Endometrial microvascular endothelial cells (primary cell): ENCODE measurements around the gene MAP3K7CL. TPM values are rescaled to one million over a fixed set of nuclear protein-coding genes. Genes with fewer than 3 reads are reported as not detected.

ENCODE experiments used
- in situ Hi-C: cut with HindIII; loops from 2 replicates; pipeline ENCODE4 v1.10.0; 2017; ENCODE audit warnings: low sequenced_read_pairs, low pct_unique_long_range_greater_than_20kb; ENCODE audit errors: inconsistent ontology term
- total RNA-seq: library from RNA; depleted of rRNA; stranded (reverse); fragments of >200 nt; gene quantifications from one replicate; pipeline ENCODE4 v1.2.3, GENCODE V29; 2015; ENCODE audit errors: inconsistent ontology term

The MAP3K7CL gene
- total RNA-seq, 1 donor from 2014 or later: 6.8 TPM

DNA sequence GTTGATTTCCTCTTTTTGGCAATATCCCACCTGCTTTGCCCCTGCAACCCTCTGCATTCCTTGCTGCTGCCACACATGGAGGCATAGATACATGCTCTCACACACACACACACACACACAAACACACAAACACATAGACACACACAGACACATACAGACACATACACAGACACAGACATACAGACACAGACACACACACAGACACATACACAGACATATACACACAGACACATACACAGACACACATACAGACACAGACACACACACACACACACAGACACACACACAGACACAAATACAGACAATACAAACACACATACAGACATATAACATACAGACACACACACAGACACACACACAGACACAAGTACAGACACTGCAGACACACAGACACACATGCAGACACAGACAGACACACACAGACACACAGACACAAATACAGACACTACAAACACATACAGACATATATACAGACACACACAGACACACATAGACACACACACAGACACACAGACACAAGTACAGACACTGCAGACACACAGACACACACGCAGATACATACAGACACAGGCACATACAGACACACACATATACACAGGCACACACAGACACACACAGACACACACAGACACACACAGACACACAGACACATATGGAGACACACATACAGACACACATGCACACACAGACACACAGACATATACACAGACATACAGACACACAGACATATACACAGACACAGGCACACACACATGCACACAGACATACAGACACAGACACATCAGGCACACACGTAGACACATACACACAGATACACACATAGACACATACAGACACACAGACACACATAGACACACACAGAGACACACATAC is 83.3 kb downstream of the MAP3K7CL start:
- in situ Hi-C loops: no loop called here

DNA sequence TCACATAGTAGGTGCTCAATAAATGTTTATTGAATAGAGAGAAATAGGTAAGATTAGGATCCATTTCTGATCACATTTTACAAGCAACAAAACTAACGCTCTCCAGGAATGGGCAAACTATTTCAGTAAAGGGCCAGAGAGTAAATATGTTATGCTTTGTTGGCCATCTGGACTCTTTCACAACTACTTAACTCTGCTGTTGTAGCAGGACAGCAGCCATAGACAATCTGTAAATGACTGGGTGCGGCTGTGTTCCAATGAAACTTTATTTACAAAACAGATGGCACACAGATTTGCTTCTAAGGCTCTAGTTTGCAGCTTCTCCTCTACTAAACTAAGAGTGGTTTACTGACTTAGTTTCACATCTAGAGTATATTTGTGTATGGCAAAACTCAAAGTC is 85.3 kb downstream of the MAP3K7CL start:
- in situ Hi-C loops: no loop called here

DNA sequence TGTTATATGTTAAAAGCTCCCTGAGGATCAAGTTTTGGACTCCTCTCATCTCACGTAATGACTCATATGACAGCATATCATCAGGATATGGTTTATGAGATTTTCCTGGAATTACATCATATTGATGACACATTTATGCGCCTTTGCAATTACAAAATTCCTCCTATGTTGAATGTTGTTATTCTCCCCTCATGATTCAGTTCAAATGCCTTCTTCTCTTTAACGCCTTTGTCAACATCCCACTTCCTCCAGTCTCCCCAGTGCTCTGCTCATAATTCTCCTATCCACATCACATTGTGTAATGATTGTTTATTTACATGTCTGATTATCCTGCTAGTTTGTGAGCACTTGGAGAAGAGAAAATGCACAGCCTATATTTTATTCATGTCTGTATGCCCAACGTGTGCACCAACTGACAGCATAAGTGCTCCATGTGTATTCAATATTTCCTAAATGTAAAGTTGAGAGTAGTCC is 87.4 kb downstream of the MAP3K7CL start:
- in situ Hi-C loops: no loop called here

DNA sequence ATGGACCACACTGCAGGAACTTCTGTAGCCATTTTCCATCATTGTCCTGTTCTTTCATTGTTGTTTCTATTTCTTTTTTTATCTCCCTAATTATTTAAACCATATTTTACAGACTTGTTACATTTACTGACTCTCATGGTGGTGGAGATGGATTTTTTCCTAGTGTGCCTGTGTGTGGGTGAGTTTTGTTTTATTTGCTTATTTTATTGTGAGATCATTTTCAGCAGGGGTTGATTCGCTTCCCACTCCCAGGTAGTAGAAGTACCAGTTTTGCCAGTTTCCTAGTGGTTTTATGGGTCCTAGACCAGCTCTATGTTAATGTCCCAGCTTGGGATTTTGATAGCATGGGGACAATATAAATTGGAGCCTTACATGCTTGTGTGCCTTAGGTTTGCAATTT is 88.3 kb downstream of the MAP3K7CL start:
- in situ Hi-C loops: no loop called here

DNA sequence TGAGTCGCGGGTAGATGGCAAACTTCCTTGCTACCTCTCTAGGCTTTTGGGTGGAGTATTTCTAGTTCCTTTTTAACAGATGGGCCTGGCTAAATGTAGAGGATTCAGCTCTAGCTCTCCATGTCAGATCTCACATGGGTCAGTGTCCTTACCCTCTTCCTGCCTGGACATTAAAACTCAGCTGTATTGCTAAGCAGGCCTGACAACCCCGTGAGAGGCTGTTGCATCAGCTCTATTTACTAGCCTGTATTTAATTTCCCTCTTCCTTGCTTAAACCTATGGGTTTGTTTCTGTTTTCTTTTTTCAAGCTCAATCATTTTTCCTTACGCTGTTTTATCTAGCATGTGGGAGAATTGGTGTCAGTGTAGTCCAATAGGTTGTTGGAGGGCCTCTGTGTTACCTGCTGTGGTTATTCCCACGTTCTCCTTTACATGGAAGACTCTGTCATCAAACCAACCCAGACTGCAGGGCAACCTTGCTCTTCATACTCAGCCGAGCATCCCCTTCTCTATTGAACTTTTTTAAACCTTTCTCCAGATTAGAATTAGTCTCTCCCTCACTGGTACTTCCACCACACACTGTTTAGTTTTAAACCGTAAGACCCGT is 88.8 kb downstream of the MAP3K7CL start:
- in situ Hi-C loops: no loop called here

DNA sequence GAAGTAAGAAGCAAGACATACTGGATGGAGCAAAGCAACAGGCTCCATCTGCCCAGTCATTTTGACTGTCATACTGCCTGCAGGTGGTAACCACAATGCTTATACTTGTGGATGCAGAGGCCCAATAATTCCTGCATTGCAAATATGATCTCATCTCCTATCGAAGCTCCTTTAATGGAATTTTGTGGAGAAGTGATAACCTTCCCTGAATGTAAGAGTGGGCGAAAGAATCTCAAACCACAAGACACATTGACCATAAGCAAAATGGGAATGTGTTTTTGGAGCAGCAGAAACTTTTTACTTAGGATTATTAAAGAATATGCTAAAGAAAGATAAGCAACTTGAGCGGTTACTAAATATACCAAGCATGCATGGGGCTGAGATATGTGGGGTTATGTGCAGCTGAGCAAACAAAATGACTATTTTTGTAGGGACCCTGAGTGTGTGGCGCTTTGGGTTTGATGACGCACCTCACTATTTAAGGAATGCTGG is 90.9 kb downstream of the MAP3K7CL start:
- in situ Hi-C loops: no loop called here

DNA sequence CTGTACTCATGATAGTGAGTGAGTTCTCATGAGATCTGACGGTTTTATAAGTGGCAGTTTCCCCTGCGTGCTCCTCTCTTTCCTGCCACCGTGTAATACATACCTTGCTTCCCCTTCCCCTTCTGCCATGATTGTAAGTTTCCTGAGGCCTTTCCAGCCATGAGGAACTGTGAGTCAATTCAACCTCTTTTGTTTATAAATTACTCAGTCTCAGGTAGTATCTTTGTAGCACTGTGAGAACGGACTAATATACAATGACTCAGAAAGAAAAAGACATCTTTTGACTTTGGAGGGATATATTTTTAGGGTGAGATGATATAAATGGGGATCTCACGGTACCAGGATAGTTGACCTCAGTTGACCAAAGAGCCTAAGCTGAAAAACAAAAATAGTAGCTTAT is 93.6 kb downstream of the MAP3K7CL start:
- in situ Hi-C loops: no loop called here

Other genes starting within 250 kb of the MAP3K7CL start
- gene LTN1, start 137.8 kb upstream of the MAP3K7CL start, total RNA-seq: 25.6 TPM
- 17.2 TPM for gene RWDD2B, start 111.3 kb upstream of the MAP3K7CL start, total RNA-seq
- 20.5 TPM for gene USP16, start 106.0 kb upstream of the MAP3K7CL start, total RNA-seq
- 268 TPM for gene CCT8, start 57.0 kb upstream of the MAP3K7CL start, total RNA-seq
- gene BACH1, start 168.3 kb downstream of the MAP3K7CL start, total RNA-seq: 11.5 TPM